Gastrocnemius medialis (tissue), 4 donors: Measurements from ENCODE around the gene SDHAF3.
"Not testable (repeated sequence)": the region's sequence is repeated elsewhere in the genome, so short reads cannot be mapped to it uniquely, and the experiment has no call there.

Source experiments
- CTCF ChIP-seq, 5 experiments: fragments of 450-650 bp in 3 of 5; fragments of 200-600 bp in 2 of 5; sonication (generic) in 2 of 5; IDR thresholded peaks in 4 of 5; conservative IDR thresholded peaks in 1 of 5; 1 replicate in 4 of 5; 2 replicates in 1 of 5; pipeline ENCODE4 v1.5.1; 2016 to 2019; ENCODE audit warnings: antibody characterized with exemption in 5 of 5, mild to moderate bottlenecking in 3 of 5, moderate library complexity in 3 of 5
- POLR2A ChIP-seq, 2 donors: fragments of 450-650 bp; IDR thresholded peaks; one replicate each; pipeline ENCODE4 v1.6.1; 2017; ENCODE audit warnings: antibody characterized with exemption in 2 of 2, mild to moderate bottlenecking in 2 of 2, moderate library complexity in 2 of 2

GRCh38 chr7:97196174-97196573 lies 78.7 kb downstream of the SDHAF3 start:
- TF ChIP-seq CTCF (IDR thresholded peaks at IDR 0.05 in 4 of 5, conservative IDR thresholded peaks at IDR 0.05 in 1 of 5); POLR2A (IDR thresholded peaks at IDR 0.05): not testable (repeated sequence)
